ENCODE data around the gene TMCC1. TPM values are rescaled to one million over a fixed set of nuclear protein-coding genes. Genes with fewer than 3 reads are reported as not detected.

Gene TMCC1
- total RNA-seq, 2 donors from 2014 or later = 20.0 to 21.7 TPM

- H3K9me3 ChIP-seq = no peaks in the 10 kb centered on the region
- peak overlapping the region; percentile 87 to 90 for H3K27ac ChIP-seq
- H3K27me3 ChIP-seq = no peaks in the 10 kb centered on the region
- H3K4me1 ChIP-seq = peaks cover 0 to 89% of the 10 kb centered on the region in 2 donors
- no peak for TF ChIP-seq CTCF (IDR thresholded peaks at IDR 0.05)
- no peaks in the 10 kb centered on the region for H3K36me3 ChIP-seq
- H3K4me3 ChIP-seq = peak overlapping the region; percentile 75
- no peak for DNase-seq (ENCODE audit: low spot score)
These were observed 290.0 kb downstream of the TMCC1 start for GRCh38 chr3:129603561-129603942.

- Histone ChIP-seq H3K36me3 (no peaks in the 10 kb centered on the region), H3K27ac (peak overlapping the region; percentile 87 to 90), H3K9me3 (no peaks in the 10 kb centered on the region), H3K4me1 (peaks cover 0 to 89% of the 10 kb centered on the region in 2 donors), H3K4me3 (peak overlapping the region; percentile 75), H3K27me3 (no peaks in the 10 kb centered on the region)
- TF ChIP-seq CTCF (IDR thresholded peaks at IDR 0.05) = no peak
- peak; percentile 92 for DNase-seq (ENCODE audit: low spot score)
These were observed 290.6 kb downstream of the TMCC1 start for GRCh38 chr3:129602730-129603560.

GRCh38 chr3:129602309-129602708 lies 291.2 kb downstream of the TMCC1 start:
- TF ChIP-seq CTCF (IDR thresholded peaks at IDR 0.05) = no peak
- no peaks in the 10 kb centered on the region for H3K27me3 ChIP-seq
- DNase-seq (ENCODE audit: low spot score) = no peak
- no peaks in the 10 kb centered on the region for H3K9me3 ChIP-seq
- no peaks in the 10 kb centered on the region for H3K36me3 ChIP-seq
- H3K4me3 ChIP-seq = peak overlapping the region in 1 of 2 donors; percentile 75
- H3K4me1 ChIP-seq = peaks cover 0 to 89% of the 10 kb centered on the region in 2 donors
- H3K27ac ChIP-seq = peak overlapping the region; percentile 87 to 90

GRCh38 chr3:129601713-129602112 lies 291.8 kb downstream of the TMCC1 start:
- TF ChIP-seq CTCF (IDR thresholded peaks at IDR 0.05) = no peak
- H3K9me3 ChIP-seq = no peaks in the 10 kb centered on the region
- peak overlapping the region; percentile 87 to 90 for H3K27ac ChIP-seq
- H3K27me3 ChIP-seq = no peaks in the 10 kb centered on the region
- no peak for DNase-seq (ENCODE audit: low spot score)
- peaks cover 0 to 92% of the 10 kb centered on the region in 2 donors for H3K4me1 ChIP-seq
- no peaks in the 10 kb centered on the region for H3K36me3 ChIP-seq
- H3K4me3 ChIP-seq = peak overlapping the region in 1 of 2 donors; percentile 14

- peak overlapping the region; percentile 87 to 90 for H3K27ac ChIP-seq
- H3K4me1 ChIP-seq = peaks cover 0 to 95% of the 10 kb centered on the region in 2 donors
- no peaks in the 10 kb centered on the region for H3K27me3 ChIP-seq
- peak overlapping the region in 1 of 2 donors; percentile 4 for H3K4me3 ChIP-seq
- no peak for DNase-seq (ENCODE audit: low spot score)
- H3K9me3 ChIP-seq = no peaks in the 10 kb centered on the region
- TF ChIP-seq CTCF (IDR thresholded peaks at IDR 0.05) = no peak
- no peaks in the 10 kb centered on the region for H3K36me3 ChIP-seq
These were observed 293.2 kb downstream of the TMCC1 start for GRCh38 chr3:129600348-129600747.
